H1 (cell line): ENCODE data around the gene WNK4. TPM values are rescaled to one million over a fixed set of nuclear protein-coding genes. Genes with fewer than 3 reads are reported as not detected.

Experiments
- HDAC2 ChIP-seq, 2 experiments: fragments of 300-600 bp in 1 of 2; sonication (generic) in 1 of 2; IDR thresholded peaks; 2 replicates each; pipeline ENCODE4 v1.6.1; 2011 to 2012; ENCODE audit warnings: low read depth in 2 of 2, low read length in 2 of 2, mild to moderate bottlenecking in 2 of 2, moderate library complexity in 2 of 2, borderline replicate concordance in 1 of 2, inconsistent platforms in 1 of 2
- KDM4A ChIP-seq: IDR thresholded peaks from one replicate; pipeline ENCODE4 v1.7.1; 2012; ENCODE audit warnings: low read depth, mild to moderate bottlenecking, moderate library complexity, low read length, inconsistent platforms; ENCODE audit not compliant: severe bottlenecking
- RNF2 ChIP-seq: fragments of 200-900, 300-1000 bp; sonication (generic); IDR thresholded peaks from 2 replicates; pipeline ENCODE4 v1.7.1; 2016; ENCODE audit warnings: borderline replicate concordance, low read depth, mild to moderate bottlenecking, antibody characterized with exemption, low read length; ENCODE audit not compliant: poor library complexity, severe bottlenecking; ENCODE audit errors: missing control alignments
- SIN3A ChIP-seq, 2 experiments: IDR thresholded peaks in 1 of 2; conservative IDR thresholded peaks in 1 of 2; 2 replicates each; pipeline ENCODE4 v1.6.1; 2011 to 2012; ENCODE audit warnings: low read length in 2 of 2, improper control_type of control experiment in 1 of 2, low read depth in 1 of 2, mild to moderate bottlenecking in 1 of 2
- TAF7 ChIP-seq: optimal IDR thresholded peaks from 2 replicates; pipeline ENCODE3; 2011; ENCODE audit warnings: low read depth, mild to moderate bottlenecking, inconsistent platforms, low read length, moderate library complexity, borderline replicate concordance
- polyA plus RNA-seq, 7 experiments: library from polyadenylated mRNA; depleted of rRNA in 3 of 7; stranded (reverse) in 5 of 7; unstranded in 2 of 7; fragments of >200 nt in 5 of 7; fragments of 200-250 nt in 2 of 7; gene quantifications; 1 replicate in 5 of 7; 2 replicates in 1 of 7; 4 replicates in 1 of 7; pipeline versions ENCODE4 v1.2.1 to v1.2.3, GENCODE V29; 2011 to 2013; ENCODE audit warnings: missing spikeins in 2 of 7, mixed read lengths in 2 of 7
- total RNA-seq: library from RNA; stranded (reverse); fragmentation: NEBNext Ultra II Directional; extraction: Animal tissue kit (Norgen Biotek cat#: 25700); gene quantifications from 2 replicates; pipeline ENCODE4 v1.2.1, GENCODE V29; 2021
- TF ChIP-seq, protein P1 (sequence below): fragments of 300-600 bp; sonication (generic); IDR thresholded peaks from 2 replicates; pipeline ENCODE4 v1.7.1; 2012; ENCODE audit warnings: low read length, moderate library complexity, mild to moderate bottlenecking, inconsistent platforms; ENCODE audit not compliant: insufficient replicate concordance
- TF ChIP-seq, protein P2 (sequence below): IDR thresholded peaks from 2 replicates; pipeline ENCODE4 v1.6.1; 2011; ENCODE audit warnings: low read length, improper control_type of control experiment

WNK4 gene
- total and polyA plus RNA-seq, 2 of the 8 experiments (the other 6 are each of a cell fraction or from before 2014, with no cell fraction given) = 0.21 to 1.7 TPM

- TF ChIP-seq, protein P1, sequence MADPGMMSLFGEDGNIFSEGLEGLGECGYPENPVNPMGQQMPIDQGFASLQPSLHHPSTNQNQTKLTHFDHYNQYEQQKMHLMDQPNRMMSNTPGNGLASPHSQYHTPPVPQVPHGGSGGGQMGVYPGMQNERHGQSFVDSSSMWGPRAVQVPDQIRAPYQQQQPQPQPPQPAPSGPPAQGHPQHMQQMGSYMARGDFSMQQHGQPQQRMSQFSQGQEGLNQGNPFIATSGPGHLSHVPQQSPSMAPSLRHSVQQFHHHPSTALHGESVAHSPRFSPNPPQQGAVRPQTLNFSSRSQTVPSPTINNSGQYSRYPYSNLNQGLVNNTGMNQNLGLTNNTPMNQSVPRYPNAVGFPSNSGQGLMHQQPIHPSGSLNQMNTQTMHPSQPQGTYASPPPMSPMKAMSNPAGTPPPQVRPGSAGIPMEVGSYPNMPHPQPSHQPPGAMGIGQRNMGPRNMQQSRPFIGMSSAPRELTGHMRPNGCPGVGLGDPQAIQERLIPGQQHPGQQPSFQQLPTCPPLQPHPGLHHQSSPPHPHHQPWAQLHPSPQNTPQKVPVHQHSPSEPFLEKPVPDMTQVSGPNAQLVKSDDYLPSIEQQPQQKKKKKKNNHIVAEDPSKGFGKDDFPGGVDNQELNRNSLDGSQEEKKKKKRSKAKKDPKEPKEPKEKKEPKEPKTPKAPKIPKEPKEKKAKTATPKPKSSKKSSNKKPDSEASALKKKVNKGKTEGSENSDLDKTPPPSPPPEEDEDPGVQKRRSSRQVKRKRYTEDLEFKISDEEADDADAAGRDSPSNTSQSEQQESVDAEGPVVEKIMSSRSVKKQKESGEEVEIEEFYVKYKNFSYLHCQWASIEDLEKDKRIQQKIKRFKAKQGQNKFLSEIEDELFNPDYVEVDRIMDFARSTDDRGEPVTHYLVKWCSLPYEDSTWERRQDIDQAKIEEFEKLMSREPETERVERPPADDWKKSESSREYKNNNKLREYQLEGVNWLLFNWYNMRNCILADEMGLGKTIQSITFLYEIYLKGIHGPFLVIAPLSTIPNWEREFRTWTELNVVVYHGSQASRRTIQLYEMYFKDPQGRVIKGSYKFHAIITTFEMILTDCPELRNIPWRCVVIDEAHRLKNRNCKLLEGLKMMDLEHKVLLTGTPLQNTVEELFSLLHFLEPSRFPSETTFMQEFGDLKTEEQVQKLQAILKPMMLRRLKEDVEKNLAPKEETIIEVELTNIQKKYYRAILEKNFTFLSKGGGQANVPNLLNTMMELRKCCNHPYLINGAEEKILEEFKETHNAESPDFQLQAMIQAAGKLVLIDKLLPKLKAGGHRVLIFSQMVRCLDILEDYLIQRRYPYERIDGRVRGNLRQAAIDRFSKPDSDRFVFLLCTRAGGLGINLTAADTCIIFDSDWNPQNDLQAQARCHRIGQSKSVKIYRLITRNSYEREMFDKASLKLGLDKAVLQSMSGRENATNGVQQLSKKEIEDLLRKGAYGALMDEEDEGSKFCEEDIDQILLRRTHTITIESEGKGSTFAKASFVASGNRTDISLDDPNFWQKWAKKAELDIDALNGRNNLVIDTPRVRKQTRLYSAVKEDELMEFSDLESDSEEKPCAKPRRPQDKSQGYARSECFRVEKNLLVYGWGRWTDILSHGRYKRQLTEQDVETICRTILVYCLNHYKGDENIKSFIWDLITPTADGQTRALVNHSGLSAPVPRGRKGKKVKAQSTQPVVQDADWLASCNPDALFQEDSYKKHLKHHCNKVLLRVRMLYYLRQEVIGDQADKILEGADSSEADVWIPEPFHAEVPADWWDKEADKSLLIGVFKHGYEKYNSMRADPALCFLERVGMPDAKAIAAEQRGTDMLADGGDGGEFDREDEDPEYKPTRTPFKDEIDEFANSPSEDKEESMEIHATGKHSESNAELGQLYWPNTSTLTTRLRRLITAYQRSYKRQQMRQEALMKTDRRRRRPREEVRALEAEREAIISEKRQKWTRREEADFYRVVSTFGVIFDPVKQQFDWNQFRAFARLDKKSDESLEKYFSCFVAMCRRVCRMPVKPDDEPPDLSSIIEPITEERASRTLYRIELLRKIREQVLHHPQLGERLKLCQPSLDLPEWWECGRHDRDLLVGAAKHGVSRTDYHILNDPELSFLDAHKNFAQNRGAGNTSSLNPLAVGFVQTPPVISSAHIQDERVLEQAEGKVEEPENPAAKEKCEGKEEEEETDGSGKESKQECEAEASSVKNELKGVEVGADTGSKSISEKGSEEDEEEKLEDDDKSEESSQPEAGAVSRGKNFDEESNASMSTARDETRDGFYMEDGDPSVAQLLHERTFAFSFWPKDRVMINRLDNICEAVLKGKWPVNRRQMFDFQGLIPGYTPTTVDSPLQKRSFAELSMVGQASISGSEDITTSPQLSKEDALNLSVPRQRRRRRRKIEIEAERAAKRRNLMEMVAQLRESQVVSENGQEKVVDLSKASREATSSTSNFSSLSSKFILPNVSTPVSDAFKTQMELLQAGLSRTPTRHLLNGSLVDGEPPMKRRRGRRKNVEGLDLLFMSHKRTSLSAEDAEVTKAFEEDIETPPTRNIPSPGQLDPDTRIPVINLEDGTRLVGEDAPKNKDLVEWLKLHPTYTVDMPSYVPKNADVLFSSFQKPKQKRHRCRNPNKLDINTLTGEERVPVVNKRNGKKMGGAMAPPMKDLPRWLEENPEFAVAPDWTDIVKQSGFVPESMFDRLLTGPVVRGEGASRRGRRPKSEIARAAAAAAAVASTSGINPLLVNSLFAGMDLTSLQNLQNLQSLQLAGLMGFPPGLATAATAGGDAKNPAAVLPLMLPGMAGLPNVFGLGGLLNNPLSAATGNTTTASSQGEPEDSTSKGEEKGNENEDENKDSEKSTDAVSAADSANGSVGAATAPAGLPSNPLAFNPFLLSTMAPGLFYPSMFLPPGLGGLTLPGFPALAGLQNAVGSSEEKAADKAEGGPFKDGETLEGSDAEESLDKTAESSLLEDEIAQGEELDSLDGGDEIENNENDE = no peak
- TF ChIP-seq HDAC2 (IDR thresholded peaks at IDR 0.05; ENCODE audit: borderline replicate concordance in 1 of 2, low read depth in 2 of 2, low read length in 2 of 2) (no peak), TAF7 (peak; percentile 35), RNF2 (no peak), KDM4A (peak; percentile 68), SIN3A (conservative IDR thresholded peaks at IDR 0.05 in 1 of 2, IDR thresholded peaks at IDR 0.05 in 1 of 2; ENCODE audit: low read depth in 1 of 2, low read length in 2 of 2) (no peak)
- TF ChIP-seq, protein P2, sequence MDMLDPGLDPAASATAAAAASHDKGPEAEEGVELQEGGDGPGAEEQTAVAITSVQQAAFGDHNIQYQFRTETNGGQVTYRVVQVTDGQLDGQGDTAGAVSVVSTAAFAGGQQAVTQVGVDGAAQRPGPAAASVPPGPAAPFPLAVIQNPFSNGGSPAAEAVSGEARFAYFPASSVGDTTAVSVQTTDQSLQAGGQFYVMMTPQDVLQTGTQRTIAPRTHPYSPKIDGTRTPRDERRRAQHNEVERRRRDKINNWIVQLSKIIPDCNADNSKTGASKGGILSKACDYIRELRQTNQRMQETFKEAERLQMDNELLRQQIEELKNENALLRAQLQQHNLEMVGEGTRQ = no peak
These were observed 635 bp downstream of the WNK4 start (continued) for GRCh38 chr17:42780851-42781638.
